CD4-positive, CD25-positive, alpha-beta regulatory T cell (primary cell): ENCODE results near the gene DLGAP5. TPM values are rescaled to one million over a fixed set of nuclear protein-coding genes. Genes with fewer than 3 reads are reported as not detected.

Experiments used
- ATAC-seq, 2 donors: fragments of 150-1000 bp; cut with Tn5 transposase; one replicate each; pipeline ENCODE4 v1.10.0; 2021; ENCODE audit warnings: low read depth in 2 of 2, moderate number of reproducible peaks in 2 of 2, moderate library complexity in 1 of 2
- DNase-seq, 3 donors: peaks; one replicate each; pipeline versions ENCODE4 v3.0.0 to v3.0.0-alpha.2; 2012 to 2022; ENCODE audit warnings: mixed read lengths in 1 of 3
- H3K27ac ChIP-seq: one replicate; pipeline ENCODE4 v1.7.0; 2013; ENCODE audit warnings: mild to moderate bottlenecking, low read length; ENCODE audit not compliant: insufficient read depth, poor library complexity, severe bottlenecking
- H3K27me3 ChIP-seq: one replicate; pipeline ENCODE4 v1.7.0; 2013; ENCODE audit warnings: low read length; ENCODE audit not compliant: control insufficient read depth, insufficient read depth
- H3K36me3 ChIP-seq: one replicate; pipeline ENCODE4 v1.7.0; 2013; ENCODE audit warnings: mild to moderate bottlenecking, low read length, moderate library complexity; ENCODE audit not compliant: control insufficient read depth, insufficient read depth
- H3K4me1 ChIP-seq: 2 replicates; pipeline ENCODE4 v1.7.0; 2013; ENCODE audit warnings: mild to moderate bottlenecking, low read length; ENCODE audit not compliant: insufficient read depth, control insufficient read depth, poor library complexity, severe bottlenecking
- H3K4me3 ChIP-seq: one replicate; pipeline ENCODE4 v1.7.0; 2013; ENCODE audit warnings: low read depth, mild to moderate bottlenecking, low read length, moderate library complexity
- H3K9me3 ChIP-seq, 2 experiments: 1 replicate in 1 of 2; 2 replicates in 1 of 2; pipeline ENCODE4 v1.7.0; 2013; ENCODE audit warnings: low read length in 2 of 2, mild to moderate bottlenecking in 1 of 2, moderate library complexity in 1 of 2; ENCODE audit not compliant: control insufficient read depth in 2 of 2
- H3K27ac Mint-ChIP-seq, 3 donors: one replicate each; pipeline ENCODE4 v1.8.0; 2020 to 2022; ENCODE audit warnings: mild to moderate bottlenecking in 3 of 3, mixed read lengths in 3 of 3, moderate library complexity in 2 of 3
- H3K27me3 Mint-ChIP-seq: one replicate; pipeline ENCODE4 v1.8.0; 2022; ENCODE audit warnings: mild to moderate bottlenecking, mixed read lengths
- H3K36me3 Mint-ChIP-seq: one replicate; pipeline ENCODE4 v1.8.0; 2020; ENCODE audit warnings: mixed read lengths
- H3K4me1 Mint-ChIP-seq, 4 donors: one replicate each; pipeline ENCODE4 v1.8.0; 2020 to 2022; ENCODE audit warnings: mixed read lengths in 4 of 4, mild to moderate bottlenecking in 1 of 4
- H3K4me3 Mint-ChIP-seq, 4 donors: one replicate each; pipeline ENCODE4 v1.8.0; 2020 to 2022; ENCODE audit warnings: mild to moderate bottlenecking in 4 of 4, mixed read lengths in 4 of 4, moderate library complexity in 3 of 4
- H3K9me3 Mint-ChIP-seq, 7 donors: one replicate each; pipeline ENCODE4 v1.8.0; 2020 to 2022; ENCODE audit warnings: mixed read lengths in 7 of 7, mild to moderate bottlenecking in 3 of 7, moderate library complexity in 2 of 7
- polyA plus RNA-seq, 4 donors: library from polyadenylated mRNA; unstranded; fragments of 300-500 nt; fragmentation: Illumina TruSeq; gene quantifications; one replicate each; pipeline ENCODE4 v1.2.3, GENCODE V29; 2021
- total RNA-seq: library from RNA; stranded (reverse); gene quantifications from one replicate; pipeline ENCODE4 v1.2.3, GENCODE V29; 2022

DLGAP5 gene
- total and polyA plus RNA-seq, 5 donors from 2014 or later = 0.67 to 4.1 (median 2.0) TPM

GRCh38 chr14:55116246-55117030 lies 74.9 kb downstream of the DLGAP5 start:
- H3K27ac ChIP-seq = no peak overlapping the region
- ATAC-seq = no peak
- H3K36me3 Mint-ChIP-seq = no peaks in the 10 kb centered on the region
- no peak overlapping the region for H3K4me3 ChIP-seq
- no peaks in the 10 kb centered on the region for H3K9me3 ChIP-seq
- H3K27me3 Mint-ChIP-seq = peaks cover 4% of the 10 kb centered on the region
- H3K27ac Mint-ChIP-seq = no peak overlapping the region
- H3K9me3 Mint-ChIP-seq = peaks cover 0 to 2% (median 0%) of the 10 kb centered on the region in 7 donors
- H3K4me1 ChIP-seq = no peaks in the 10 kb centered on the region
- DNase-seq = no peak
- H3K4me3 Mint-ChIP-seq = no peak overlapping the region
- no peaks in the 10 kb centered on the region for H3K36me3 ChIP-seq
- no peaks in the 10 kb centered on the region for H3K27me3 ChIP-seq
- H3K4me1 Mint-ChIP-seq = peaks cover 2 to 6% (median 4%) of the 10 kb centered on the region in 4 donors

GRCh38 chr14:55115861-55116245 lies 75.5 kb downstream of the DLGAP5 start:
- ATAC-seq (no peak), DNase-seq (no peak)
- Histone ChIP-seq H3K27me3 (no peaks in the 10 kb centered on the region), H3K4me1 (no peaks in the 10 kb centered on the region), H3K36me3 (no peaks in the 10 kb centered on the region), H3K27ac (no peak overlapping the region), H3K4me3 (no peak overlapping the region), H3K9me3 (no peaks in the 10 kb centered on the region)
- Mint-ChIP-seq H3K4me1 (peaks cover 2 to 6% (median 4%) of the 10 kb centered on the region in 4 donors), H3K36me3 (no peaks in the 10 kb centered on the region), H3K27ac (no peak overlapping the region), H3K9me3 (peaks cover 0 to 2% (median 0%) of the 10 kb centered on the region in 7 donors), H3K27me3 (peaks cover 4% of the 10 kb centered on the region), H3K4me3 (no peak overlapping the region)

GRCh38 chr14:55115460-55115859 lies 75.9 kb downstream of the DLGAP5 start:
- no peaks in the 10 kb centered on the region for H3K36me3 Mint-ChIP-seq
- H3K4me1 Mint-ChIP-seq = peaks cover 2 to 6% (median 4%) of the 10 kb centered on the region in 4 donors
- H3K27me3 Mint-ChIP-seq = peaks cover 4% of the 10 kb centered on the region

GRCh38 chr14:55114720-55115119 lies 76.7 kb downstream of the DLGAP5 start:
- H3K4me3 Mint-ChIP-seq = no peak overlapping the region
- Histone ChIP-seq H3K27me3 (no peaks in the 10 kb centered on the region), H3K36me3 (no peaks in the 10 kb centered on the region), H3K4me1 (no peaks in the 10 kb centered on the region), H3K27ac (no peak overlapping the region), H3K9me3 (no peaks in the 10 kb centered on the region), H3K4me3 (no peak overlapping the region)
- no peaks in the 10 kb centered on the region for H3K36me3 Mint-ChIP-seq
- H3K27me3 Mint-ChIP-seq = peaks cover 4% of the 10 kb centered on the region
- ATAC-seq = no peak
- H3K9me3 Mint-ChIP-seq = peaks cover 0 to 2% (median 0%) of the 10 kb centered on the region in 7 donors
- H3K27ac Mint-ChIP-seq = no peak overlapping the region
- no peak for DNase-seq
- H3K4me1 Mint-ChIP-seq = peaks cover 2 to 6% (median 4%) of the 10 kb centered on the region in 4 donors

More at GRCh38 chr14:55115460-55115859, 75.9 kb downstream of the DLGAP5 start:
- H3K4me3 ChIP-seq = no peak overlapping the region
- peaks cover 0 to 2% (median 0%) of the 10 kb centered on the region in 7 donors for H3K9me3 Mint-ChIP-seq
- no peaks in the 10 kb centered on the region for H3K9me3 ChIP-seq
- no peaks in the 10 kb centered on the region for H3K4me1 ChIP-seq
- no peak overlapping the region for H3K4me3 Mint-ChIP-seq
- no peak for ATAC-seq
- no peak overlapping the region for H3K27ac Mint-ChIP-seq
- no peak for DNase-seq
- no peak overlapping the region for H3K27ac ChIP-seq
- H3K36me3 ChIP-seq = no peaks in the 10 kb centered on the region
- no peaks in the 10 kb centered on the region for H3K27me3 ChIP-seq

- H3K27ac Mint-ChIP-seq = no peak overlapping the region
- H3K27ac ChIP-seq = no peak overlapping the region
- no peak for ATAC-seq
Observed at GRCh38 chr14:55111122-55111708, 80.2 kb downstream of the DLGAP5 start.

GRCh38 chr14:55109836-55110235 lies 81.5 kb downstream of the DLGAP5 start:
- H3K4me1 Mint-ChIP-seq = peaks cover 9 to 22% (median 18%) of the 10 kb centered on the region in 4 donors
- no peak overlapping the region for H3K27ac Mint-ChIP-seq
- no peaks in the 10 kb centered on the region for H3K36me3 Mint-ChIP-seq
- H3K27me3 Mint-ChIP-seq = no peaks in the 10 kb centered on the region
- DNase-seq = no peak
- H3K4me3 Mint-ChIP-seq = no peak overlapping the region
- no peaks in the 10 kb centered on the region for H3K27me3 ChIP-seq
- no peaks in the 10 kb centered on the region for H3K36me3 ChIP-seq
- no peak overlapping the region for H3K27ac ChIP-seq
- no peak overlapping the region for H3K4me3 ChIP-seq
- peaks cover 15% of the 10 kb centered on the region for H3K4me1 ChIP-seq
- H3K9me3 ChIP-seq = no peaks in the 10 kb centered on the region
- peaks cover 0 to 2% (median 0%) of the 10 kb centered on the region in 7 donors for H3K9me3 Mint-ChIP-seq
- no peak for ATAC-seq

More at GRCh38 chr14:55111122-55111708, 80.2 kb downstream of the DLGAP5 start:
- no peaks in the 10 kb centered on the region for H3K27me3 ChIP-seq
- no peak overlapping the region for H3K4me3 ChIP-seq
- peaks cover 4% of the 10 kb centered on the region for H3K27me3 Mint-ChIP-seq
- DNase-seq = no peak
- no peaks in the 10 kb centered on the region for H3K36me3 ChIP-seq
- H3K9me3 Mint-ChIP-seq = peaks cover 0 to 2% (median 0%) of the 10 kb centered on the region in 7 donors
- no peaks in the 10 kb centered on the region for H3K9me3 ChIP-seq
- peaks cover 9 to 16% (median 13%) of the 10 kb centered on the region in 4 donors for H3K4me1 Mint-ChIP-seq
- H3K4me1 ChIP-seq = peaks cover 15% of the 10 kb centered on the region
- H3K4me3 Mint-ChIP-seq = no peak overlapping the region
- H3K36me3 Mint-ChIP-seq = no peaks in the 10 kb centered on the region

GRCh38 chr14:55107766-55108554 lies 83.4 kb downstream of the DLGAP5 start:
- Histone ChIP-seq H3K4me3 (peak overlapping the region; percentile 30), H3K27me3 (no peaks in the 10 kb centered on the region), H3K27ac (peak overlapping the region; percentile 55), H3K36me3 (no peaks in the 10 kb centered on the region), H3K9me3 (peaks cover 2 to 5% of the 10 kb centered on the region in 2 experiments), H3K4me1 (peaks cover 32% of the 10 kb centered on the region)
- Mint-ChIP-seq H3K27ac (peak overlapping the region; percentile 87 to 88 (median 88)), H3K9me3 (peaks cover 0 to 8% (median 3%) of the 10 kb centered on the region in 7 donors), H3K36me3 (peaks cover 4% of the 10 kb centered on the region), H3K27me3 (no peaks in the 10 kb centered on the region), H3K4me3 (peak overlapping the region; percentile 13 to 84 (median 38)), H3K4me1 (peaks cover 22 to 37% (median 34%) of the 10 kb centered on the region in 4 donors)
- peak in 2 of 3 donors; percentile 24 to 72 for DNase-seq
- peak; percentile 65 to 78 for ATAC-seq
